Stimulated activated CD8-positive, alpha-beta memory T cell treated with anti-CD3 and anti-CD28 coated beads, Interleukin-2, amount 100 ng/mL, for 48 hours (primary cell): ENCODE results near the gene TSHB.

Experiments
- DNase-seq, 2 donors: peaks; one replicate each; pipeline ENCODE4 v3.0.0-alpha.2; 2020; ENCODE audit warnings: low read depth in 2 of 2

The TSHB gene

DNA sequence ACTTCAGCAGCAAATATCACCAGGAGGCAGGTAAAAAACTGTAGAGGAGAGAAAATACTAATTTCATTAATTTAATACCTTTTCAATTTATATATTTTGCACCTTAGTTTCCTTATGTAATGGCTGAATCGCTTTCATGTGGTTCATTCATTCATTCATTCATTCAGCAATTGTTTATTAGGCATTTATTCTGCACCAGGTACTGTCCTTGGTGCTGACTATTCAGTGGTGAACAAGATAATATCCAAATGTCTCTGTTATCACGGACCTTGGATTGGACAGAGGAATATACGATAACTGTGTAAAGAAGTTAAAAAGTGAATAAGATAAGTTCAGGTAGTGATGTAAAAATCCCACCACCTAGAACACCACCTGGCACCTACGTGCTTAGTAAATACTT is 30.9 kb downstream of the TSHB start:
- DNase-seq = no peak

DNA sequence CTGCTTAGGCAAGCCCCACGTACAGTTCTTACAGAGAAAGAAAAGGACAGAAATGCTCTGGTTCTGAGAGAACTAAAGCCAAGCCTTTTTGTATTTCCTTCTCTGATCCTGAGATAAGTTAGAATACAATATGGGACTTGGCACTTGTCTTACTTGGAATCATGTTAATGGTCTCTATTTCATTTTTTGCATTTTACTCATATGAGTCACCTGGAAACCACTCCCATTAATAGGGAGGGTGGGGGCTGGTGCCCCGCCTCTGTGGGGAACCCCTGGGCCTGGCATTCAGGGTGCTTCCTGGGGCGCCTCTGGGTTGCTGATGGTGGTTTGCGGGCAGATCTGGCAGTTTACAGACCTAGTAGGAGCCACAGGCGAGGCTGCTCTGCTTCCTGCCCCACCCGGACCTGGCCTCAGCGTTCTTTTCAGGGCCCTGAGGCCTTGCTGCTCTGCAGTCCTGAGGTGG is 32.9 kb downstream of the TSHB start:
- peak; percentile 70 to 72 for DNase-seq

DNA sequence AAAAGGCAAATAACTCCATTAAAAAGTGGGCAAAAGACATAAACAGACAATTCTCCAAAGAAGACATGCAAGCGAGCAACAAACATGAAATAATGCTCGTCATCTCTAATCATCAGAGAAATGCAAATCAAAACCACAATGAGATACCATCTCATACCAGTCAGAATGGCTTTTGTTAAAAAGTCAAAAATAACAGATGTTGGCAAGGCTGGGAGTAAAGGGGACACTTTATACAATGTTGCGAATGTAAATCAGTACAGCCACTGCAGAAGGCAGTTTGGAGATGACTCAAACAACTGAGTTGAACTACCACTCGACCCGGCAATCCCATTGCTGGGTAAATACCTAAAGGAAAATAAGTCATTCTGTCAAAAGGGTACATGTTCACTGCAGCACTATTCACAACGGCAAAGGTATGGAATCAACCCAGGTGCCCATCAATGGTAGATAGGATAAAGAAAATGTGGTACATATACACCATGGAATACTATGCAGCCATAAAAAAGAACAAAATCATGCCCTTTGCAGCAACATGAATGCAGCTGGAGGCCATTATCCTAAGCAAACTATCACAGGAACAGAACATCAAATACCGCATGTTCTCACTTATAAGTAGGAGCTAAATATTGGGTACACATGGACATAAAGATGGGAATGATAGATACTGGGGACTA is 33.7 kb downstream of the TSHB start:
- DNase-seq = no peak

DNA sequence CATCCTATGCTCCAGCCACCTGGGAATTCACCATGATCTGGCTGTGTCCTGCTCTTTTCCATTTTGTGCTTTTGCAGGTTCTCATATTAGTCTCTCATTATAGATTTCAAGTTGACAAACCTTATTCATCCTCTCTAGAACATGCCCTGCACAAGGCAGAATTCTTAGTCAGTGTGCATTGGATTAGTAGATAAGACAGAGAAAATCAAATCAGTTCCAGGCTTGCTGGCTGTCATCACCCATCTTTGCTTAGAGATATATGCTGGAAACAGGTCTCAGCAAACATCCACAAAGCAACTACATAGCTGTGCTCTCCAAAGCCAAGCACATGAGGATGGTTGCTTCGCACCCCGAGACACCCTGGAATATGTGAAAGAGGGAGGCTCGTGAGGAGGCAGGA is 34.8 kb downstream of the TSHB start:
- no peak for DNase-seq

DNA sequence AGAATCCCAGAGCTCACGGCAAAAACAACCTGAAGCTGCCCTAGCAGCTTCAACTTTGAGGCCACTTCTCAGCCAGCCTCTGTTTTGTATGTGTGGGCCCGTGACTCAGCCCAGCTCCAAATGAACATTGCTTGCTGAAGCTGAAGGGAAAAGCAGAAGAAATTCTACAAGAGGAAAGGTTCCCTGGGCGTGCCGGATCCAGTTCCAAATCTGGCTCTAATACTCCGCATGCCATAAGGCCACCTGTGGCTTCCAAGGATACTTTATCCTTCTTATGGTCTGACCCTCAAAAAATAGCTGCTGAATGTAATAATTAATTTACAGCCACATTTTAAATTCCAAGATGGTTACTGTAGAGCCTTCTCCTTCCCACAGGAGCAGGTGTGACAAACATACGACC is 35.4 kb downstream of the TSHB start:
- DNase-seq = no peak

DNA sequence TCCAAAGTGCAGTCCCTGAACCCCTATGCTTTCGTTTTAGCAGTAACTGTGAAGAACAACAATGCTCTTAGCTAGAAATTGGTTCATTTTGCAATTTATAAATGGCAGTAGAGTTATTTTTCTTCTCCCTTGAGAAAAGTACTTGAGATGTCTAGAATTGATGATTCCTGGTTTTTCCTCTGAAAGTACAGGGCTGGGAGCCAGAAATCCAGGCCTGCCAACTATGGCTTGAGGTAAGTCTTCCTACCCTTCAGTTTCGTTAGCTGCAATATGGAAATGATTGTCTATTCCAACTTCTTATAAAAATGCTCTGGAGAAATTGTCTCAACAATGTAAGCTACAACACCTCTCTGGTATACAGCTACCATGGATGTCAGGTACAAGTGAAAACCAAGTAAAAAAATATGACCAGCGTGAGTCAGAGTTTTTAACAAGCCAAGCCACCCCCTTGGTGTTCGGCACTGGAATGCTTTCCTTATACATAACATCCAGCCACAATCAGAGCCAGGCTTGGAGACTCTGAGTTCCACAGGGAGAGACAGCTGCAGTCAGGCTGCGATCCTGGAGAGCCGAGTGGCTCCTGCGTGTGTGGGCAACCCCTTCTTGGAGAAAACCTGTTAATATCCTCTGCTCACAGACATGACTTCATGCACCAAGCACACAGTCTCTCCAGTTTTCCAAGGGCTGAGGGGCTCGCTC is 37.7 kb downstream of the TSHB start:
- DNase-seq = no peak

DNA sequence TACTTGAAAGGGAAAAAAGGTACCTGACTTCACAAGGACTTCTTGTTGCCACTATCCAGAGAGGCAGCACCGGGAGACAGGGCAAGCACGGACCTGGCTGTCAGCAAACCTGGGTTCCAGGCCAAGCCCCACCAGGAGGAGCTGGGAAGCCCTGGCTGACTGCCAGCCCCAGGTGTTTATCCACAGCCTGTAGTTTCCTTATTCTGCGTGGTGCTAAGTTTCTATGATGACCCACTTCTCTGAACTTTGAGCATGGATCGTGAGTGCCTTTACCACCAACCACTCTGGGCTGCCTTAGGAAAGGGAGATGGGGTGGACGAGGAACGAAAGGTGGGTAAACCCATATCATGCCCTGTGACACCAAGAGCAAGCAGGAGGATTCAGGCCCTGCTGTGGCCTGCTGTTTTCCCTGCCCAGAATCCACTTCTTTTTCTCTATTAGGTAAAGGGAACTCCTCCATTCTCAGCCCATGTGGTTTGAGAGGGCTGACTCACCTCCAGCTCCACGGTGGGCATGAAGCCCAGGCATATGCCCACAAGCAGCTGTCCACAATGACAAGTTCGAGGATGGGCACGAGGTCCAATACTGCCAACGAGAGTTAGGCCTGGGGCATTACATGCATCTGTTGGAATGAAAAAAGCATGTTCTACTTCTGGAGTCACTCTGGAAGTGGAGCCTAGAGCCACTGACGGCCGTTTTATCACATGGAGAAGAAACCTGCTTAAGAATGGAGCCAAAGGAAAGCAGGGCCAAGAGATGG is 39.4 kb downstream of the TSHB start:
- no peak for DNase-seq

DNA sequence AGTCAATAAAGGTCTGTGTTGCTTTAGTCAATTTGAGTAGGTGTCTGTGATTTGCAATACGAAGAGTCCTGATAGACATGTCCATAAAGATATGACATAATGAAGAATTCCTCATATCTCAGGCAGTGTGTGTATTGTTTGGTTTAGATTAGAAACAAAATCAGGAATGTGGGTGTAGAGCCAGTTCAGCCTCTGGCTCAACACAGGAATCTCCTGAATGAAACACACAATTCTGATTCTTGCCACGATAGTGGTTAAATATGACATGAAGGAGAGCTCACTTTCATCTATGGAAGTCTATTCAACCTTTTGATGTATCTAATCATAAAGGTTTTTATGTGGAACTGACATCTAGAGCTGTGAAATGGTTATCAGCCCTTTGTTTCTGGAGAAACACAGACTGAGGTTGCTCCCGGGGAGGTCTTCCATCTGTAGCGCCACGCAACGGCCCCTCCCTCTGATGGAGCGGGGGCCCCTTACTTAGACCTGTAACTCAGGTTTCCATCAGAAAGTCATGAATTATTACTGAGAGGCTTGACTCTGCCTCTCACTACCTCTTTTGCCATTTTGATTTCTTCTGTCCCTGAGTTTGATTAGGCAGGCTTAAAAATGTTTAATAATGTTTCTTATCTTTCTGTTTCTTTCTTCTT is 40.2 kb downstream of the TSHB start:
- no peak for DNase-seq

DNA sequence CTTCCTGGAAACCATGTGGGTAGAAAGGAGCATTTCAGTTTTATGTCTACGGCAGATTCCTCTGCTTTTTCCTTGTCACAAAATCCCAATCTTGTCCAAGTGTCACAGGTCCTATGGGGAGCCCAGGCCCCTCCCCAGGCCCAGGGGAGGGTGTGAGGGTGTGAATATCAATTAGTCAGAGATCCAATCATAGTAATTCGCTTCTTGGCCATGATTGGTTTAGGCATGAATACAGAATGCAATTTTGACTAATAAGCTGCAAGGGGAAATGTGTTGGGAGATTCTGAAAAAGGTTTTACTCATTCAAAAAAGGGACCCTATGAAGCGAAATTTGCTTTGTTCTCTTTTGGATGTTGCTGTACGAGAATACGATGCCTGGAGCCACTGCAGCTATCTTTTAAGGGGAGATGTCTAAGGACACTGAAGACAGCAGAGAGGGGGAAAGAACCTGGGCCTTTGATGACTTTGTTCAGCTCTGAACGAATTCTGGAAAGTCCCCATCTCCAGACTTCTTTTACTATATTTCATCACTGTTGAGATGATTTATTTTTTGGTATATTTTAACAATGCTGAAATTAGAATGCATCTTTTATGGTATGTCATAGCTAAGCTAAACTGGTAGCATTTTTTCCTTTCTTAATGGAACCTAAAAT is 41.5 kb downstream of the TSHB start:
- DNase-seq = no peak

DNA sequence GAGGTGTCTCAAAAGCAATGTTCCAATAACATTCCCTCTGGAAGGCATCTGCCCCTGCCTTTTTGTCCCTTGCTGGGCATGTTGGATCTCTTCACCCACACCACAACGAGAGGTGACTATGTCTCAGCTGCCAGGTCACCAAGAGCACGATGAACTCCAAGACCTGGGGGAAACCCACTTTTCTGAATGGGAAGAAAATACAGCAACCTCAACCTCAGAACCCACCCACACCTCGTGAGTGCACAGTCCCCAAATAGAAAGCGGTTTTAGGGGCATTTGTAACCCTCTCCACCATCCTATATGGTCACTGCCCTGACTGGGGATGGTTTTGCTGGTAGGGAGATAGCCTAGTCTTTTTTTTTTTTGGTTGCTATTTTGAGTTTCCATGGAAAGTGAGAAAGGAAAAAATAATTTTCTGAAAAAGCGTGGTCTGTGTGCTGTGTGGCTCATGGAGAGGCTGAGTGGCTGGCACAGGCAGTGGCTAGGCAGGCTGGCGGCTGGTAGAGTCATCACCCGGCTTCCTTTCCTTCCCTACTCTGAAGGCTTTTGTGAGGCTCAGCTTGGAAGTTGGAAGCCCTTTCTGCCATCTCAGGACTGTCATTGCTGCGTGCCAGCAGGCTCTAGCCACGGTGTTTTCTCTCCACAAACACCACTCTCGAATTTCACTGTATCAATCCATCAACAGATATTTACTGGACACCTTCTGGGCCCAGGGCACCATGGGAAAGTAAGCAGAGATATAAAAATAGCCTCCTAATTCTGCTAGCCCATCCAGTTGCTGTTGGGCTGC is 43.9 kb downstream of the TSHB start:
- DNase-seq = no peak

DNA sequence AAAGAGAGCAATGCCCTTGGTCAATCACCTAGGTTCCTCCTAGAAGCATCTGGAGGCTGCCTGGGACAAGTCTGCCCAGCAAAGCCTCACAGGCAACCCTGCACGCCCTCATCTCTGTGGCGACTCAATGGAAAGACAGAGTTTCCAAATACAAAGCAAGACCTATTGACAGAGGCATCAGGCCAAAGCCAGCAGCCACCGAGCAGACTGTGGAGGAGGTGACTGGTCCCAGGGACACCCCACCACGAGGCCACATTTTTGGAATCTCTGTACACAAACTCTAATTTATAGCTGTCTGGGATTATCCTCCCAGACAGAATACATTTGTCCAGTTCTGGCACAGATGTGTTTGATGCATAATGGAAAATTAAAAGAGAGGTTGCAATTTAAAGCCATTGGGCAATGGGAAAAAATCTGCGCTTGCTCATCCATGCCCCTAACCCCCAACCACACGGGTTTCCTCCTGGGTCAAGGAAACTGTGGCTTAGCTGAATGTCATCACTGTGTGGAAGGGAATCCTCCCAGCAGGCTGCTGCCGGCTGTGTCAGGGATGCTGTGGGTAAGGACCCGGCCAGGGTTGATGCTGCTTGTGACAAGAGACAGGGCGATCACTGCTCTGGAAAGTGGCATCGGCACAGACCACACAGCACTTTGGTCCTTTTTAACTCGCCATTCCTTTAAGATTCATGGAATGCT is 45.4 kb downstream of the TSHB start:
- DNase-seq = no peak

DNA sequence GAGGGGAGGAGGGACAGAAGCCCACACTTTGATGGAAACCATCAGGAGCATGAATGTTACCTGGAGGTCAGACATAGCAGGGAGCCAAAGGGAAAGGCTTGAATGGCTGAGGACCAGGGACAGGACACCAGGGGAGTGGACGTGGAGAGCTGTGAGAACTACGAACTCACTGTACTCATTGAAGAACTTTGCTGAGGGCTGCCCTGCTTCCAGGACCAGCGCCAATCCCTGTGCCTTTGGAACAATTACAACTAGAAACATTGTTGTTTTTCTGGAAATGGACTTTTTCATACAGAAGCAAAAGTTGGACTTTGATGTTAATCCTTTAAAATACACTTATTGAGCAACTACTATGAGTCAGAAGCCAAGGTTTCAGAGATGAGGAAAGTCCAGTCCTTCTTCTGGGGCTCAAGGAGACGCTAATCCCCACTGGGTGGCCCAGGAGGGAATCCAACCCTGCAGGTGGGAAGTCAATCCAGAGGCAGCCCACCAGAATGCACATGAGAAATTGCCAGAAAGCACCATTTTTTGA is 46.8 kb downstream of the TSHB start:
- no peak for DNase-seq

DNA sequence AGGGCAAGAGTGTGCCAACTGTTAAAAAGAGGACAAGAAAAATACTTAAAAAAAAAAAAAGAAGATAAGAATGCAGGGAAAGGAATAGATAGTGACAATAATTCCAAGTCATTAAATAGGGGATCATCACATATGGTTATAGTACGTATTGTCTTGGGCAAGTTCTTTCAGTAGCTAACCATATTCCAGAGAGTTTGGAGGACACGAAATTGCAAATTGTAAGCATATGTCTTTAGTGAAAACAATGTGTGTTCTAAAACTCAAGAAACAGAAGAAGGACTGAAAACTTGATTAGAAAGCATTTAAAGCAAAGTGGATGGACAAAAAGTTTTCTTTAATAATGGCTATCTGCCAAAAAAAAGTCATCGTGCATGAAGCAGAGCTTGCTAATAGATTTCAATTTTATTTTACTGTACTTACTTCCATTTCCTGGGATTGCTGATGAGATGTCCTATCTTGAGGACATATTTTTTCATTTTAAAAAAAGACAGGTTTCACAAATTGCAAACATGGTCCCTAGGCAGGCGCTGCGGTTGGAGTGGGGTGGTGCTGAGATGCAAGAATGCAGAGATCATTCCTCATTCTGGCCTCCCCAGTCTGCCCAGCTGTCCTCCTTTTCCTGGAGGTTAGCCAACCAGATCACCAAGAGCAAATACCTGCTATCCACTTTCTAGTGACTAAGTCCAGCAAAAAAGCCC is 47.8 kb downstream of the TSHB start:
- DNase-seq = no peak

DNA sequence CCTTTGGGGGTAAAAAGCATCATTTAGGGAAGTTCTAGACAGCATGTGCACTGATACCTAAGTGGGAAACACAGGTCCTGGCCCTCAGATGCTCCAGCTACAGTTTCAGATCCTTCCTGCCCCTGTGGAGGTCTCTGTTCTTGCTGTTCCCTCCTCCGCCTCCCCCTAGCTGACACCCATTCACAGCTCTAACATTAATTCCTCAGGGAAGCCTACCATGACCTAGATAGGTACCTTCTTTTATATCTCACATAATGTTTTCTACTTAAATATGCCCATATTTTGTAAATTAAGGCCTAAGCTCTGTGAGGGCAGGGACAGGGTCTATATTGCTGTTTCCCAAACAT is 48.3 kb downstream of the TSHB start:
- no peak for DNase-seq

DNA sequence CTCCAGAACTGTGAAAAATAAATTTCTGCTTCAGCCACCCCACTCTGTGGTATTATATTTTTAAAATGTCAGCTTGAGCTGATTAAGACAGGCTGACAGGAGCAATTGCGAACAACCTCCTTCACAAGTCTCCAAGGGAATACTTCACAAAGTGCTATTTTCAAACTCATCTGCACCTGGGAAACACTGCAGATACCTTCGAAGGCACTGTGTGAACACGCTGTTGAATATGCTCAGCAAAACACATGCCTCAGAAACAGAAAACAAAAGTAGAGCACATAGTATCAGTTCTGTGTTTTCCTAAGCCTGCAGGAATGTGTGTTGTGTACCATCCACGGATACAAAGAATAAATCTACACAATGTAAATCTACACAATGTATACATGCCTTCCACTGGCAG is 49.1 kb downstream of the TSHB start:
- no peak for DNase-seq

DNA sequence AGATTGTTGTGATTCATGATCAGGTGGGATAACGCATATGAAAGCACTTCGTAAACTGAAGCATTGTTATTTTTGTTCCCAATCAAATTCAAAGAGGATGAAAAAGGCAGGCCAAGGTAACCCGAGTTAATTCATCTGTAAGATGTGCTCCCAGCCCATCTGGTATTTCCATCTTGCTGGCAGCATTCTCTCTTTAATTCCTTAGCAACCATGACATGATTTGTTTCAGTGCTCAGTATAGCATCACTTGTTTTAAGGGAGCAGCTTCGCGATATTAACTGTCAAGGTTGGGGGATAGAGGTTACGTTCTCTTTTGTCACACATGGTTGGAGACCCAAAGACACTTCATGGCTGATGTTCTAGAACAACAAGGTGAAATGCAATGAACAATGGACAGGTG is 53.3 kb downstream of the TSHB start:
- no peak for DNase-seq
